PFSK-1 (cell line): Measurements from ENCODE around the gene TLCD2. TPM values are rescaled to one million over a fixed set of nuclear protein-coding genes. Genes with fewer than 3 reads are reported as not detected.

Experiments
- FOXP2 ChIP-seq: optimal IDR thresholded peaks from 2 replicates; pipeline ENCODE3; 2011; ENCODE audit warnings: borderline replicate concordance, control low read depth, inconsistent platforms; ENCODE audit not compliant: insufficient read depth; ENCODE audit errors: extremely low read length, extremely low read depth
- POLR2AphosphoS5 ChIP-seq: IDR thresholded peaks from 2 replicates; pipeline ENCODE4 v1.6.1; 2012; ENCODE audit warnings: low read depth, mild to moderate bottlenecking, control low read depth, low read length, moderate library complexity
- SIN3A ChIP-seq: IDR thresholded peaks from 2 replicates; pipeline ENCODE4 v1.6.1; 2012; ENCODE audit warnings: mild to moderate bottlenecking, low read length, moderate library complexity, borderline replicate concordance; ENCODE audit not compliant: insufficient read depth
- TAF1 ChIP-seq: IDR thresholded peaks from 2 replicates; pipeline ENCODE4 v1.6.1; 2012; ENCODE audit warnings: low read length, control low read depth, borderline replicate concordance; ENCODE audit not compliant: insufficient read depth
- polyA plus RNA-seq: library from polyadenylated mRNA; unstranded; fragments of >200 nt; gene quantifications from one replicate; pipeline ENCODE4 v1.2.1, GENCODE V29; 2012; ENCODE audit warnings: low read depth, missing spikeins; ENCODE audit not compliant: insufficient read length
- TF ChIP-seq, protein P1 (sequence below), 2 experiments: IDR thresholded peaks; 2 replicates each; pipeline versions ENCODE4 v1.6.1 to v1.8.0; 2011 to 2012; ENCODE audit warnings: low read depth in 2 of 2, low read length in 2 of 2, control low read depth in 1 of 2, inconsistent platforms in 1 of 2, mild to moderate bottlenecking in 1 of 2, moderate library complexity in 1 of 2; ENCODE audit not compliant: insufficient read depth in 1 of 2

Gene TLCD2, protein sequence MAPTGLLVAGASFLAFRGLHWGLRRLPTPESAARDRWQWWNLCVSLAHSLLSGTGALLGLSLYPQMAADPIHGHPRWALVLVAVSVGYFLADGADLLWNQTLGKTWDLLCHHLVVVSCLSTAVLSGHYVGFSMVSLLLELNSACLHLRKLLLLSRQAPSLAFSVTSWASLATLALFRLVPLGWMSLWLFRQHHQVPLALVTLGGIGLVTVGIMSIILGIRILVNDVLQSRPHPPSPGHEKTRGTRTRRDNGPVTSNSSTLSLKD
- polyA plus RNA-seq, result 1.4 TPM

GRCh38 chr17:1709971-1710806, at the start of gene TLCD2:
TLCD2 (minus strand) TSS chr17:1710377; CDS start chr17:1710242, 135 bp downstream.
- TF ChIP-seq POLR2AphosphoS5 (peak; percentile 50; the same call in 1 of the 2 replicates), SIN3A (no peak)

GRCh38 chr17:1759529-1759928, 49.4 kb upstream of the TLCD2 start:
- TF ChIP-seq, protein P1, sequence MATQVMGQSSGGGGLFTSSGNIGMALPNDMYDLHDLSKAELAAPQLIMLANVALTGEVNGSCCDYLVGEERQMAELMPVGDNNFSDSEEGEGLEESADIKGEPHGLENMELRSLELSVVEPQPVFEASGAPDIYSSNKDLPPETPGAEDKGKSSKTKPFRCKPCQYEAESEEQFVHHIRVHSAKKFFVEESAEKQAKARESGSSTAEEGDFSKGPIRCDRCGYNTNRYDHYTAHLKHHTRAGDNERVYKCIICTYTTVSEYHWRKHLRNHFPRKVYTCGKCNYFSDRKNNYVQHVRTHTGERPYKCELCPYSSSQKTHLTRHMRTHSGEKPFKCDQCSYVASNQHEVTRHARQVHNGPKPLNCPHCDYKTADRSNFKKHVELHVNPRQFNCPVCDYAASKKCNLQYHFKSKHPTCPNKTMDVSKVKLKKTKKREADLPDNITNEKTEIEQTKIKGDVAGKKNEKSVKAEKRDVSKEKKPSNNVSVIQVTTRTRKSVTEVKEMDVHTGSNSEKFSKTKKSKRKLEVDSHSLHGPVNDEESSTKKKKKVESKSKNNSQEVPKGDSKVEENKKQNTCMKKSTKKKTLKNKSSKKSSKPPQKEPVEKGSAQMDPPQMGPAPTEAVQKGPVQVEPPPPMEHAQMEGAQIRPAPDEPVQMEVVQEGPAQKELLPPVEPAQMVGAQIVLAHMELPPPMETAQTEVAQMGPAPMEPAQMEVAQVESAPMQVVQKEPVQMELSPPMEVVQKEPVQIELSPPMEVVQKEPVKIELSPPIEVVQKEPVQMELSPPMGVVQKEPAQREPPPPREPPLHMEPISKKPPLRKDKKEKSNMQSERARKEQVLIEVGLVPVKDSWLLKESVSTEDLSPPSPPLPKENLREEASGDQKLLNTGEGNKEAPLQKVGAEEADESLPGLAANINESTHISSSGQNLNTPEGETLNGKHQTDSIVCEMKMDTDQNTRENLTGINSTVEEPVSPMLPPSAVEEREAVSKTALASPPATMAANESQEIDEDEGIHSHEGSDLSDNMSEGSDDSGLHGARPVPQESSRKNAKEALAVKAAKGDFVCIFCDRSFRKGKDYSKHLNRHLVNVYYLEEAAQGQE (IDR thresholded peaks at IDR 0.05; ENCODE audit: insufficient read depth in 1 of 2, low read depth in 2 of 2, low read length in 2 of 2), result no peak
- TF ChIP-seq POLR2AphosphoS5, result no peak
- TF ChIP-seq SIN3A, result no peak
- no peak for TF ChIP-seq TAF1
- no peak for TF ChIP-seq FOXP2

DNA sequence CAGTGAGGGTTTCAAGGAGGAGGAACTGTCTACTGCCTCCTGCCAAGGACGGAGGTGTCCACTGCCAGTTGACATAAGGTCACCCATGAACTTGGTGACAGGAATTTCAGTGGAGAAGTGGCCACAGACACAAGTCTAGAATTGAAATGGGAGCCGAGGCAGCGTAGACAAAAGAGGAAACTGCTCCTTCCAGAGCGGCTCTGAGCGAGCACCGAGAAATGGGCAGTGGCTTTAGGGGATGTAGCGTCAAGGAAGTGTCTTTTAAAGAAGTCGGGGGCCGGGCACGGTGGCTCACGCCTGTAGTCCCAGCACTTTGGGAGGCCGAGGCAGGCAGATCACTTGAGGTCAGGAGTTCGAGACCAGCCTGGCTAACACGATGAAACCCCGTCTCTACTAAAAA, 48.6 kb upstream of the TLCD2 start:
- TF ChIP-seq, protein P1 (IDR thresholded peaks at IDR 0.05; ENCODE audit: insufficient read depth in 1 of 2, low read depth in 2 of 2, low read length in 2 of 2), result no peak
- no peak for TF ChIP-seq FOXP2
- no peak for TF ChIP-seq TAF1
- no peak for TF ChIP-seq SIN3A
- TF ChIP-seq POLR2AphosphoS5, result no peak

- TF ChIP-seq, protein P1 (IDR thresholded peaks at IDR 0.05; ENCODE audit: insufficient read depth in 1 of 2, low read depth in 2 of 2, low read length in 2 of 2), result no peak
- TF ChIP-seq POLR2AphosphoS5, result no peak
- TF ChIP-seq TAF1, result no peak
- no peak for TF ChIP-seq FOXP2
- no peak for TF ChIP-seq SIN3A
Measured at GRCh38 chr17:1755827-1756262, 45.7 kb upstream of the TLCD2 start.

DNA sequence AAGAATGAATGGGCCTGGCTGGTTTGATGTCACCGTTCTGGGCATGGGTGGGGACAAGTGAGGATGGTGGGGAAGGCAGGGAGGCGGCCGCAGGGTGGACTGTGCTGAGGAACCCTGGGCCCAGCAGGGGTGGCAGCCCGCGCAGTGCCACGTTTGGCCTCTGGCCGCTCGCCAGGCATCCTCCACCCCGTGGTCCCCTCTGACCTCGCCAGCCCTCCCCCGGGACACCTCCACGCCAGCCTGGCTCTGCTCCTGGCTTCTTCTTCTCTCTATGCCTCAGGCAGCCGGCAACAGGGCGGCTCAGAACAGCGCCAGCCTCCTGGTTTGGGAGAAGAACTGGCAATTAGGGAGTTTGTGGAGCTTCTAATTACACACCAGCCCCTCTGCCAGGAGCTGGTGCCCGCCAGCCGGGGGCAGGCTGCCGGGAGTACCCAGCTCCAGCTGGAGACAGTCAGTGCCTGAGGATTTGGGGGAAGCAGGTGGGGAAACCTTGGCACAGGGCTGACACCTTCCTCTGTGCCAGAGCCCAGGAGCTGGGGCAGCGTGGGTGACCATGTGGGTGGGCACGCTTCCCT, 45.2 kb upstream of the TLCD2 start:
- TF ChIP-seq, protein P1 (IDR thresholded peaks at IDR 0.05; ENCODE audit: insufficient read depth in 1 of 2, low read depth in 2 of 2, low read length in 2 of 2), result no peak
- TF ChIP-seq SIN3A (no peak), TAF1 (no peak), FOXP2 (no peak), POLR2AphosphoS5 (no peak)
